OCI-LY3 (cell line): ENCODE data around the gene RPE65.

ENCODE experiments used
- CTCF ChIP-seq: fragments of 200-600, 300-600 bp; sonication (generic); IDR thresholded peaks from 2 replicates; pipeline ENCODE4 v1.5.1; 2014; ENCODE audit warnings: antibody characterized with exemption, low read length, low read depth
- EZH2phosphoT487 ChIP-seq: fragments of 200-600 bp; shearing (Covaris generic); IDR thresholded peaks from 2 replicates; pipeline ENCODE4 v1.6.1; 2018; ENCODE audit warnings: antibody characterized with exemption, mixed run types, low read depth

- TF ChIP-seq CTCF (no peak), EZH2phosphoT487 (no peak)
Measured at GRCh38 chr1:68448365-68448764, 1.4 kb downstream of the RPE65 start.
